VCaP (cell line): Measurements from ENCODE around the gene UBIAD1.

ENCODE experiments used
- H3K27ac ChIP-seq: fragments of 450-650 bp; 2 replicates; pipeline ENCODE4 v1.5.1; 2017
- TF ChIP-seq, protein P1 (sequence below): fragments of 450-650 bp; conservative IDR thresholded peaks from 2 replicates; pipeline ENCODE4 v1.5.1; 2017; ENCODE audit warnings: mild to moderate bottlenecking, moderate library complexity

The UBIAD1 gene

DNA sequence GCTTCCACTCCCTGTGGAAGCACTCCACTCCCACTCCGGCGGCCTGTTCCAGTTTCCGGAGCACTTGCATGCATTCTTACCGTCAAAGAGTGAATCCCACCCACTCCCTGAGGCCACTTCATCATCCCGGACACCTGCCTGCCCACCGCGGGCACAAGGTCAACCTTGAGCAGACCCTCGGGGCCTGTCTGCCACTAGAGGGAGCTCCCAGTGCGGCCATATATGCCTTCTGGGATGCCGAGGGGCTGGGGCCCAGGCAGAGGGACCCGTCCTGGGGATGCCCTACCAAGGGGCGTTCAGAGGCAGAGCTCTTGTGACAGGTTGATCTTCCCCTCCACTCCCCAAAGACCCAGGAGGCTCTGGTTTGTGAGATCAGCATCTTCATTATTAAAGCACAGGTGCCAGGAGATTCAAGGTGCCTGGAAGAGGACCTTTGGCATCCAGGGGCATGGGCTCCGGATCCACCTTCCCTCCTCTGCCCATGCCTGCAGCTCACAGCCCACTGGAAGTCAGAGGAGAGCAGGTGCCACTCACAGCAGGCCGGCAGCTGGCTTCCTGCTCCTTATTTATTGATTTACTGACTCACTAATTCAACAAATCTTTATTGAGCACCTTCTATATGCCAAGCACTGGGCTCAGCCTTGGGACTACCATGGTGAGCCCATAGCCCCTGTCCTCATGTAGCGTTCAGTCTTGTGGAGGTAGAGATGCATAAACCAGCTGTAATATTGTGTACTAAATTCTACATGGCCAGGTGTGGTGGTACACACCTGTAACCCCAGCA lies 47.3 kb downstream of the UBIAD1 start:
- TF ChIP-seq, protein P1, sequence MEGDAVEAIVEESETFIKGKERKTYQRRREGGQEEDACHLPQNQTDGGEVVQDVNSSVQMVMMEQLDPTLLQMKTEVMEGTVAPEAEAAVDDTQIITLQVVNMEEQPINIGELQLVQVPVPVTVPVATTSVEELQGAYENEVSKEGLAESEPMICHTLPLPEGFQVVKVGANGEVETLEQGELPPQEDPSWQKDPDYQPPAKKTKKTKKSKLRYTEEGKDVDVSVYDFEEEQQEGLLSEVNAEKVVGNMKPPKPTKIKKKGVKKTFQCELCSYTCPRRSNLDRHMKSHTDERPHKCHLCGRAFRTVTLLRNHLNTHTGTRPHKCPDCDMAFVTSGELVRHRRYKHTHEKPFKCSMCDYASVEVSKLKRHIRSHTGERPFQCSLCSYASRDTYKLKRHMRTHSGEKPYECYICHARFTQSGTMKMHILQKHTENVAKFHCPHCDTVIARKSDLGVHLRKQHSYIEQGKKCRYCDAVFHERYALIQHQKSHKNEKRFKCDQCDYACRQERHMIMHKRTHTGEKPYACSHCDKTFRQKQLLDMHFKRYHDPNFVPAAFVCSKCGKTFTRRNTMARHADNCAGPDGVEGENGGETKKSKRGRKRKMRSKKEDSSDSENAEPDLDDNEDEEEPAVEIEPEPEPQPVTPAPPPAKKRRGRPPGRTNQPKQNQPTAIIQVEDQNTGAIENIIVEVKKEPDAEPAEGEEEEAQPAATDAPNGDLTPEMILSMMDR, result peak; percentile 76
- no peak overlapping the region for H3K27ac ChIP-seq

DNA sequence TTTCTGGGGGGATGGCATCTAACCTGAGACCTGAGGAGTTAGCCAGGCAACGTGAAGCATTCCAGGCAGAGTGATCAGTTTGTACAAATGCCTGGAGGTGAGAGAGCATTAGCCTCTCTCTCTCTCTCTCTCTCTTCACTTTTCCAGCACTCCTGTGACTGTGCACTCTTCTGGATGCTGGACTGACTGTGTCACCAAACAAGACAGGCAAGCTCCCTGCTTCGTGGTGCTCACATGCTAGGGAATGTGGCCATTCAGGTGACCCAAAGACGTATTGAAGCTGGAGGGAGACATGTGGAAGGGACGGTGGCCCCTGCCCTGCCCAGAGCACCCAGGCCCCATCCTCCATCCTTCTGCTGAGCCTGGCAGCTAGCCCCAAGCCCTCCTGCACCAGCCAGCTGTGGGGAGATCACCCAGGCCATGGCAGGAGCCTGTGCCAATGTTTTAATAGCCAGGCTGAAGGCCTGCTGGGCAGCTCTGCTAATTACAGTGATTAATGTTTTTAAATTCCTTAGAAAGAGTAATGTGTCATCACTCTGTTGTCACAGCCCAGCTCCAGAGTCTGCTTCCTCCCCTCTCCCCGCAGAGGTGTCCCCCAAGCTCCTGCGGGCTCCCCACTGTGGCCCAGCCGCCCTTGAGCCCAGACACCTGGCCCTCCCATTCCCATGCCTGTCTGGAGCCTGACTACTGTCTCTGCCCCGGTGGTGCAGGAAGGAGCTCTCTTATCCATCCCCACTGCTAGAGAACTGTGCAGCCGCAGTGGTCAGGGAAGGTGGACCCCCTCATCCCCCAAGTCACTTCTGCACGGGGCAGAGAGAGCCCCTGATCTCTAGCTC lies 48.9 kb downstream of the UBIAD1 start:
- H3K27ac ChIP-seq, result peak overlapping the region; percentile 51
- TF ChIP-seq, protein P1, result no peak

DNA sequence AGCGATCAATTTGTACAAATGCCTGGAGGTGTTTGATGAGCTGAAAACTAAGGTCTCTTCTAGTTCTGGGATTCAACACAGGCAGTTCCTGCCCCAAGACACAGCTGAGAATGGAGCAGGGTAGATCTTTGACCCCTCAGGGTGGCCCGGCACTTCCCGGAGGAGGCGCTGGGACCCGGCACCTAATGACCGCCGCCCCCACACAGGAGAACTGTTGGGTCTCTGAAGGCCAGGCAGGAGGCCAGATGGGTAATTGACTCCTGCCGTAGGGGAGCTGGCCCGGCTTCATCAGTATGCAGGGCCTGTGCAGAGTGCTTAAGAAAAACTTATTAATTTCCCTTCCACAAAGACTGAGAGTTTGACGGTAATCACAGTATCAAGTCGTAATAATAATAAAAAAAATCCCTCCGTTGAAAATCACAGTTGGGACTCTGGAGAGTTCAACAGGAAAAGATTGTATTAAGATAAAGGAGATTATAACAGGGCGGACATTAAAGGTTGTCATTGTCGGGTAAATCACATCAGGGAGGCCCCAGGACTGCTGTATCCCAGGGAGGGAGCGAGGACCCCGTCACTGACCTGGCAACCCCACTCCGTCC lies 51.7 kb downstream of the UBIAD1 start:
- TF ChIP-seq, protein P1, result no peak
- H3K27ac ChIP-seq, result no peak overlapping the region

DNA sequence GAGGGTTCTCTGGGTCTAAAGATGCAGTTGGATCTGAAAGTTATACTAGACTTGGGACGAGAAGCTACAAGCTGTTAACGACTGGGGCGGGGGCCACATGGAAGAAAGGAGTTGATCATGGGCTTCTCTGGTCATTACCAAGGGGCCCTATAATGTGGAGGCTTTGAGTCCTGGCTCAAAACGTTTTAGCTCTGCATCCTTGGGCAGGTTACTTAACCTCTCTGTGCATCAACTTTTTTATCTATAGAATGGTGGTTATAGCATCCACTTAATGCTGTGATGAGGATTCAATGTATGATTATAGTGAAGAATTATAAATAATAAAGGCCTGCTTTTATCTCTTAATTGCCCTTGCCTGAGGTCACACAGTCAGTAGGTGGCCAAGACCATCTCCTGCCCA lies 53.1 kb downstream of the UBIAD1 start:
- TF ChIP-seq, protein P1, result no peak
- H3K27ac ChIP-seq, result no peak overlapping the region

DNA sequence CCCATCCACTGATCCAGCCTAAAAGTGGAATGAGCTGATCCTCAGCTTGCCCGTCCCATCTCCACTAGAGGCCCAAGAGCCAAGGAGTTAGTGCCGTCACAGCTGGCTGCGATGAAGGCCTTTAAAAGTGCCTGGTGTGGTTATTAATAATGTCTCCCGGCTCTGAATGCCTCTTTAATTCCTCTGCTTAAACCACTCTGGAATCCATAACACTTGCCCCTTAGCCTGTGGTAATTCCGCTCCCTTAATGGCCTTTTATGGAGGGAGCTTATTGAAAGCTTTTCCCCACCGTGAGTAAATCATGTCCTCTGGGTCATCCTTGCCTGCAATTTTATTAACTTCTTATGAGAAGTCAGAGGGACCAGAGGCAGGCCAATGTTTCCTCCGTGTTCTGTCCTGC lies 55.4 kb downstream of the UBIAD1 start:
- TF ChIP-seq, protein P1, result no peak
- H3K27ac ChIP-seq, result no peak overlapping the region

DNA sequence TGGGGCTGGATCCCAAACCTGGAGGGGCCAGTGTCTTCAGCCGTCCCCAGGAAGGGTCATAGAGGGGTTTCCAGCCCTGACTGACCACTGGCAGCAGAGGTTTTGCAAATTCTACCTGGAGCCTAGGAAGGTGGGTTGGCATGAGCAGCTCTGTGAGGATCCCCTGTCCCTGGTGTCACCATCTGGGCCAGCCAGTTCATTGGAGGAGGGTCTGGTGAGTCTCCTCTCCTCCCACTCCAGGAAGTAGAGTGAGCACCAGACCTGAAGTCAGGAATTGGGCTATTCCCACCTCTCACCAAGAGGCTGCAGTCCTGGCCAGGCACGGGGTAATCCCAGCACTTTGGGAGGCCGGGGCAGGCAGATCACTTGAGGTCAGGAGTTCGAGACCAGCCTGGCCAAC lies 57.4 kb downstream of the UBIAD1 start:
- TF ChIP-seq, protein P1, result no peak

More for the DNA sequence above, 57.4 kb downstream of the UBIAD1 start:
- H3K27ac ChIP-seq, result no peak overlapping the region
